ENCODE results near the gene NLRP9.
A peak's percentile ranks its signal among the peaks of the same experiment; 100 is the strongest.

Gene NLRP9

GRCh38 chr19:55697069-55697440 is 41.1 kb downstream of the NLRP9 start:
- H3K36me3 ChIP-seq (replicated peaks in 1 of 2; ENCODE audit: control insufficient read depth in 2 of 2, insufficient read depth in 2 of 2, low read length in 2 of 2): peaks cover 28 to 72% of the 10 kb centered on the region in 2 donors
- H3K79me1 ChIP-seq (ENCODE audit: low read depth, low read length): peaks cover 5% of the 10 kb centered on the region
- peaks cover 0 to 7% of the 10 kb centered on the region in 2 donors for H3K9me3 ChIP-seq (replicated peaks in 1 of 2; ENCODE audit: control insufficient read depth in 2 of 2, insufficient read depth in 1 of 2, low read depth in 1 of 2, low read length in 2 of 2)
- H3K9ac ChIP-seq (ENCODE audit: low read depth, low read length, poor library complexity): no peak overlapping the region
- no peaks in the 10 kb centered on the region for H3K27me3 ChIP-seq (ENCODE audit: control insufficient read depth in 3 of 3, insufficient read depth in 3 of 3, low read depth in 1 of 3, low read length in 3 of 3)
- no peak overlapping the region for H2AK5ac ChIP-seq (ENCODE audit: low read depth, low read length)
- no peak overlapping the region for H2BK12ac ChIP-seq (ENCODE audit: low read length)
- H2BK15ac ChIP-seq (ENCODE audit: low read length): no peak overlapping the region
- WGBS, 2 donors (ENCODE audit: extremely low coverage in 2 of 2, insufficient read length in 2 of 2, insufficient replicate concordance in 1 of 2): no CpG with 5 or more reads among the region's 12 CpGs
- no peak overlapping the region for H3K4me2 ChIP-seq (ENCODE audit: insufficient read depth, low read length, poor library complexity, severe bottlenecking)
- peak overlapping the region; percentile 21 for H3K14ac ChIP-seq (ENCODE audit: low read length)
- no peak overlapping the region for H4K91ac ChIP-seq (ENCODE audit: low read depth, low read length, poor library complexity)
- no peak overlapping the region for H3K27ac ChIP-seq (replicated peaks; ENCODE audit: low read length)
- H3K23ac ChIP-seq (ENCODE audit: low read depth, low read length, poor library complexity): peak overlapping the region; percentile 31
- no peak overlapping the region for H3K4me3 ChIP-seq (ENCODE audit: low read length in 2 of 2)
- H2AFZ ChIP-seq (ENCODE audit: low read length): no peak overlapping the region
- peak overlapping the region; percentile 66 for H3K4ac ChIP-seq (ENCODE audit: low read length)
- DNase-seq (ENCODE audit: low spot score): no peak
- H4K8ac ChIP-seq (ENCODE audit: low read depth, low read length): no peak overlapping the region
- no peaks in the 10 kb centered on the region for H3K4me1 ChIP-seq (ENCODE audit: control insufficient read depth in 2 of 2, insufficient read depth in 1 of 2, low read depth in 1 of 2, low read length in 2 of 2)
- H2BK5ac ChIP-seq (ENCODE audit: low read length): no peak overlapping the region
- H3K18ac ChIP-seq (ENCODE audit: low read length): no peak overlapping the region
- H2BK120ac ChIP-seq (ENCODE audit: low read depth, low read length): no peak overlapping the region

GRCh38 chr19:55696301-55697068 is 41.7 kb downstream of the NLRP9 start:
- Histone ChIP-seq H3K9me3 (replicated peaks in 1 of 2; ENCODE audit: control insufficient read depth in 2 of 2, insufficient read depth in 1 of 2, low read depth in 1 of 2, low read length in 2 of 2) (peaks cover 0 to 5% of the 10 kb centered on the region in 2 donors), H3K4me3 (ENCODE audit: low read length in 2 of 2) (no peak overlapping the region), H3K18ac (ENCODE audit: low read length) (no peak overlapping the region), H3K36me3 (replicated peaks in 1 of 2; ENCODE audit: control insufficient read depth in 2 of 2, insufficient read depth in 2 of 2, low read length in 2 of 2) (peaks cover 30 to 77% of the 10 kb centered on the region in 2 donors), H2AFZ (ENCODE audit: low read length) (no peak overlapping the region), H2BK5ac (ENCODE audit: low read length) (peak overlapping the region; percentile 29), H2BK15ac (ENCODE audit: low read length) (no peak overlapping the region), H2BK120ac (ENCODE audit: low read depth, low read length) (no peak overlapping the region), H3K4ac (ENCODE audit: low read length) (peak overlapping the region; percentile 66), H3K9ac (ENCODE audit: low read depth, low read length, poor library complexity) (no peak overlapping the region), H3K4me2 (ENCODE audit: insufficient read depth, low read length, poor library complexity, severe bottlenecking) (no peak overlapping the region), H3K23ac (ENCODE audit: low read depth, low read length, poor library complexity) (peak overlapping the region; percentile 31), H3K14ac (ENCODE audit: low read length) (peak overlapping the region; percentile 21), H3K4me1 (ENCODE audit: control insufficient read depth in 2 of 2, insufficient read depth in 1 of 2, low read depth in 1 of 2, low read length in 2 of 2) (no peaks in the 10 kb centered on the region), H3K27ac (replicated peaks; ENCODE audit: low read length) (no peak overlapping the region), H3K27me3 (ENCODE audit: control insufficient read depth in 3 of 3, insufficient read depth in 3 of 3, low read depth in 1 of 3, low read length in 3 of 3) (no peaks in the 10 kb centered on the region), H3K79me1 (ENCODE audit: low read depth, low read length) (peaks cover 5% of the 10 kb centered on the region), H2AK5ac (ENCODE audit: low read depth, low read length) (no peak overlapping the region), H4K8ac (ENCODE audit: low read depth, low read length) (no peak overlapping the region), H4K91ac (ENCODE audit: low read depth, low read length, poor library complexity) (no peak overlapping the region), H2BK12ac (ENCODE audit: low read length) (no peak overlapping the region)
- WGBS, 2 donors (ENCODE audit: extremely low coverage in 2 of 2, insufficient read length in 2 of 2, insufficient replicate concordance in 1 of 2): no CpG with 5 or more reads among the region's 20 CpGs
- no peak for DNase-seq (ENCODE audit: low spot score)

GRCh38 chr19:55695511-55696290 is 42.5 kb downstream of the NLRP9 start:
- WGBS, 2 donors (ENCODE audit: extremely low coverage in 2 of 2, insufficient read length in 2 of 2, insufficient replicate concordance in 1 of 2): no CpG with 5 or more reads among the region's 23 CpGs
- Histone ChIP-seq H3K14ac (ENCODE audit: low read length) (no peak overlapping the region), H3K4ac (ENCODE audit: low read length) (no peak overlapping the region), H3K4me2 (ENCODE audit: insufficient read depth, low read length, poor library complexity, severe bottlenecking) (no peak overlapping the region), H3K9me3 (replicated peaks in 1 of 2; ENCODE audit: control insufficient read depth in 2 of 2, insufficient read depth in 1 of 2, low read depth in 1 of 2, low read length in 2 of 2) (peaks cover 0 to 2% of the 10 kb centered on the region in 2 donors), H3K36me3 (replicated peaks in 1 of 2; ENCODE audit: control insufficient read depth in 2 of 2, insufficient read depth in 2 of 2, low read length in 2 of 2) (peaks cover 34 to 82% of the 10 kb centered on the region in 2 donors), H2BK5ac (ENCODE audit: low read length) (peak overlapping the region; percentile 29), H2BK12ac (ENCODE audit: low read length) (no peak overlapping the region), H2BK120ac (ENCODE audit: low read depth, low read length) (no peak overlapping the region), H2AFZ (ENCODE audit: low read length) (no peak overlapping the region), H3K27me3 (ENCODE audit: control insufficient read depth in 3 of 3, insufficient read depth in 3 of 3, low read depth in 1 of 3, low read length in 3 of 3) (no peaks in the 10 kb centered on the region), H2AK5ac (ENCODE audit: low read depth, low read length) (no peak overlapping the region), H3K4me1 (ENCODE audit: control insufficient read depth in 2 of 2, insufficient read depth in 1 of 2, low read depth in 1 of 2, low read length in 2 of 2) (no peaks in the 10 kb centered on the region), H3K4me3 (ENCODE audit: low read length in 2 of 2) (no peak overlapping the region), H3K9ac (ENCODE audit: low read depth, low read length, poor library complexity) (no peak overlapping the region), H3K23ac (ENCODE audit: low read depth, low read length, poor library complexity) (no peak overlapping the region), H2BK15ac (ENCODE audit: low read length) (no peak overlapping the region), H3K27ac (replicated peaks; ENCODE audit: low read length) (no peak overlapping the region), H4K91ac (ENCODE audit: low read depth, low read length, poor library complexity) (no peak overlapping the region), H3K18ac (ENCODE audit: low read length) (no peak overlapping the region), H3K79me1 (ENCODE audit: low read depth, low read length) (peaks cover 9% of the 10 kb centered on the region), H4K8ac (ENCODE audit: low read depth, low read length) (no peak overlapping the region)
- no peak for DNase-seq (ENCODE audit: low spot score)
